HG03103 (cell line): Measurements from ENCODE around the gene ARPC4.

Source experiments
- ATAC-seq: cut with Tn5 transposase; IDR thresholded peaks from one replicate; pipeline ENCODE4 v1.9.1; 2021; ENCODE audit warnings: low read depth; ENCODE audit not compliant: unreplicated experiment

ARPC4 gene

GRCh38 chr3:9787714-9788113, 5.2 kb upstream of the ARPC4 start:
- no peak for ATAC-seq

- no peak for ATAC-seq
These were observed 1.8 kb upstream of the ARPC4 start for GRCh38 chr3:9791127-9791526.

- ATAC-seq: no peak
These were observed 985 bp upstream of the ARPC4 start for GRCh38 chr3:9791790-9792404.

GRCh38 chr3:9793161-9793781, 389 bp downstream of the ARPC4 start:
- no peak for ATAC-seq

GRCh38 chr3:9794400-9794799, 1.5 kb downstream of the ARPC4 start:
- ATAC-seq: no peak

GRCh38 chr3:9795207-9795606, 2.3 kb downstream of the ARPC4 start:
- no peak for ATAC-seq

GRCh38 chr3:9797196-9797945, 4.5 kb downstream of the ARPC4 start:
- ATAC-seq: no peak

GRCh38 chr3:9800529-9800928, 7.6 kb downstream of the ARPC4 start:
- ATAC-seq: no peak

- no peak for ATAC-seq
These were observed 10.6 kb downstream of the ARPC4 start for GRCh38 chr3:9803494-9803893.

GRCh38 chr3:9804996-9805395, 12.1 kb downstream of the ARPC4 start:
- no peak for ATAC-seq

- ATAC-seq: no peak
These were observed 13.3 kb downstream of the ARPC4 start for GRCh38 chr3:9806137-9806536.

- ATAC-seq: no peak
These were observed 14.1 kb downstream of the ARPC4 start for GRCh38 chr3:9806688-9807589.

GRCh38 chr3:9807981-9808344, 15.1 kb downstream of the ARPC4 start:
- no peak for ATAC-seq

GRCh38 chr3:9808345-9809037, 15.6 kb downstream of the ARPC4 start:
- no peak for ATAC-seq

- no peak for ATAC-seq
These were observed 16.3 kb downstream of the ARPC4 start for GRCh38 chr3:9809239-9809614.

GRCh38 chr3:9809615-9810432, 16.9 kb downstream of the ARPC4 start, which contains the start of gene TTLL3:
TSS of gene TTLL3 (plus strand) at chr3:9810262. CDS start at chr3:9810662, 400 bp downstream.
- no peak for ATAC-seq

GRCh38 chr3:9810433-9810770, 17.5 kb downstream of the ARPC4 start:
- no peak for ATAC-seq

GRCh38 chr3:9810846-9811245, 18.0 kb downstream of the ARPC4 start:
- ATAC-seq: no peak

- ATAC-seq: no peak
These were observed 20.1 kb downstream of the ARPC4 start for GRCh38 chr3:9812870-9813483.
